ENCODE results near the gene NRBP1.

Gene NRBP1

DNA sequence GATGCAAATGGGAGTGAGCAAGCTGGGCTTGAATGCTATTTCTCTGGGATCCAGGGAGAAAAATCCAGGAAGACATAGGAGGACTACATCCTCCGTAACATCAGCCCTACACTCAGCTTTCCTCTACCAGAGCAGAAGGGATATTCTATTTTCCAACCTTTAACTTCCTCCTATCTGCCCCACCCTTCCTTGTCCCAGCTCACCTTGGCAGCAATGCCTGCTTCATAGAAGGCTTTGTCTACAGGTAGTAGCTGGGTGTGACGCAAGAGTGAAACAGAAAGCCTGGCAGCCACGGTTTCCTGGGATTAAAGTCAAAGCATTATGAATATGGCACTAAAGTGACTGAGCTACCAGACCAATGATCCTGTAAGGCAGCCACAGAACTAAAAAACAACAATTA is 17.6 kb downstream of the NRBP1 start:
- no peaks in the 10 kb centered on the region for H3K27me3 ChIP-seq (ENCODE audit: low read length)
- H3K9ac ChIP-seq (ENCODE audit: low read length), result no peak overlapping the region
- H3K4me2 ChIP-seq (ENCODE audit: low read depth, low read length, poor library complexity, severe bottlenecking), result no peak overlapping the region
- H3K9me2 ChIP-seq (replicated peaks; ENCODE audit: insufficient read depth, low read length), result no peaks in the 10 kb centered on the region
- H3K79me2 ChIP-seq (ENCODE audit: insufficient read depth, low read length), result no peaks in the 10 kb centered on the region
- H3K9me3 ChIP-seq (ENCODE audit: insufficient read depth, low read length), result no peaks in the 10 kb centered on the region
- no peak overlapping the region for H2AFZ ChIP-seq (ENCODE audit: low read depth, low read length, severe bottlenecking)
- no peaks in the 10 kb centered on the region for H3K36me3 ChIP-seq (ENCODE audit: low read length)
- H3F3A ChIP-seq (ENCODE audit: insufficient read depth), result no peaks in the 10 kb centered on the region
- no peak overlapping the region for H3K27ac ChIP-seq (ENCODE audit: low read depth, low read length)
- H3K4me3 ChIP-seq (ENCODE audit: insufficient read depth, low read length, poor library complexity, severe bottlenecking), result no peak overlapping the region
- no peaks in the 10 kb centered on the region for H4K20me1 ChIP-seq (ENCODE audit: low read depth, low read length)
- no peak for TF ChIP-seq EZH2phosphoT487 (conservative IDR thresholded peaks at IDR 0.05; ENCODE audit: low read length)
- TF ChIP-seq, protein P1, sequence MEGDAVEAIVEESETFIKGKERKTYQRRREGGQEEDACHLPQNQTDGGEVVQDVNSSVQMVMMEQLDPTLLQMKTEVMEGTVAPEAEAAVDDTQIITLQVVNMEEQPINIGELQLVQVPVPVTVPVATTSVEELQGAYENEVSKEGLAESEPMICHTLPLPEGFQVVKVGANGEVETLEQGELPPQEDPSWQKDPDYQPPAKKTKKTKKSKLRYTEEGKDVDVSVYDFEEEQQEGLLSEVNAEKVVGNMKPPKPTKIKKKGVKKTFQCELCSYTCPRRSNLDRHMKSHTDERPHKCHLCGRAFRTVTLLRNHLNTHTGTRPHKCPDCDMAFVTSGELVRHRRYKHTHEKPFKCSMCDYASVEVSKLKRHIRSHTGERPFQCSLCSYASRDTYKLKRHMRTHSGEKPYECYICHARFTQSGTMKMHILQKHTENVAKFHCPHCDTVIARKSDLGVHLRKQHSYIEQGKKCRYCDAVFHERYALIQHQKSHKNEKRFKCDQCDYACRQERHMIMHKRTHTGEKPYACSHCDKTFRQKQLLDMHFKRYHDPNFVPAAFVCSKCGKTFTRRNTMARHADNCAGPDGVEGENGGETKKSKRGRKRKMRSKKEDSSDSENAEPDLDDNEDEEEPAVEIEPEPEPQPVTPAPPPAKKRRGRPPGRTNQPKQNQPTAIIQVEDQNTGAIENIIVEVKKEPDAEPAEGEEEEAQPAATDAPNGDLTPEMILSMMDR (IDR thresholded peaks at IDR 0.05; ENCODE audit: insufficient read depth, low read length, poor library complexity, severe bottlenecking), result no peak

DNA sequence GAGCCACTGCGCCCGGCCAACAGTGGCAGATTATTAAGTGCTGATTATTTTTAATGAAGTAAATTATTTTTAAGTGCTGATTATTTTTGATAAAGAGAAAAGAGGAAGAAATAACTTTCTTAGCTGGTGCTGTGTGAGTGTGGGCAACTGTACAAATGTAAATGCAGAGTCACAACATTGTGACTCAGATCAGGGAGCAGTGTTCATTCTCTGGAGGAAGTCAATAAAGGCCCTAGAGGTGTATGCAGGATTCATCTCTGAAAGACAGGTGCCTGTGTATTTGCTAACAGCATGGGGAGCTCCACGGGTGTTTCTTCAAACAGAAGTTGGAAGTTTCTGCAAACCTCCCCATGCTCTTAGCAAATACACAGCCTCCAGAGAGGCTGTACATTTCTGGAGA is 19.9 kb downstream of the NRBP1 start:
- H3K4me2 ChIP-seq (ENCODE audit: low read depth, low read length, poor library complexity, severe bottlenecking), result no peak overlapping the region
- no peak overlapping the region for H2AFZ ChIP-seq (ENCODE audit: low read depth, low read length, severe bottlenecking)
- no peaks in the 10 kb centered on the region for H4K20me1 ChIP-seq (ENCODE audit: low read depth, low read length)
- no peak overlapping the region for H3K9ac ChIP-seq (ENCODE audit: low read length)
- H3K27ac ChIP-seq (ENCODE audit: low read depth, low read length), result no peak overlapping the region
- H3K9me2 ChIP-seq (replicated peaks; ENCODE audit: insufficient read depth, low read length), result no peaks in the 10 kb centered on the region
- no peaks in the 10 kb centered on the region for H3K9me3 ChIP-seq (ENCODE audit: insufficient read depth, low read length)
- no peaks in the 10 kb centered on the region for H3K79me2 ChIP-seq (ENCODE audit: insufficient read depth, low read length)
- H3K36me3 ChIP-seq (ENCODE audit: low read length), result no peaks in the 10 kb centered on the region
- no peak overlapping the region for H3K4me3 ChIP-seq (ENCODE audit: insufficient read depth, low read length, poor library complexity, severe bottlenecking)
- H3F3A ChIP-seq (ENCODE audit: insufficient read depth), result no peaks in the 10 kb centered on the region
- TF ChIP-seq, protein P1 (IDR thresholded peaks at IDR 0.05; ENCODE audit: insufficient read depth, low read length, poor library complexity, severe bottlenecking), result no peak
- TF ChIP-seq EZH2phosphoT487 (conservative IDR thresholded peaks at IDR 0.05; ENCODE audit: low read length), result no peak
- H3K27me3 ChIP-seq (ENCODE audit: low read length), result no peaks in the 10 kb centered on the region

DNA sequence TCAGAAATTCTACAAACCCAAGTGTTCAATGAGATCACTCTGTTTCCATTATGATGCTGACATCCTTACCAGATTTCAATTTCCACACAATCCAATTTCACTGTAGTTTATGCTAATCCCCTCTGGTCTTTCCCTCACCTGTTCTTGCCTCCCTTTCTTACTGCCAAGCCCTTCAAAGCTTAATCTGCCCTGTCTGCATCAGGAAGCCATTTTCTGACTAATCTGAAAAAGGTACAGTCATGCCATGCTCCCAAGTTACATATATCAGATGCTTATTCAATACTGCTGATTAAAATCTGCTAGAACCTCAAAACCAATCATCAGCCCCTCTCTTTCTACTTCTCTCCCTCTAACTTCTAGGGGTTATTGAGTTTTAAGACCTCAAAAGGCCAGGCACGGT is 22.7 kb downstream of the NRBP1 start:
- H3K9ac ChIP-seq (ENCODE audit: low read length), result no peak overlapping the region
- H3K27me3 ChIP-seq (ENCODE audit: low read length), result no peaks in the 10 kb centered on the region
- no peaks in the 10 kb centered on the region for H3K36me3 ChIP-seq (ENCODE audit: low read length)

More for the DNA sequence above, 22.7 kb downstream of the NRBP1 start:
- Histone ChIP-seq H3K9me2 (replicated peaks; ENCODE audit: insufficient read depth, low read length) (no peaks in the 10 kb centered on the region), H2AFZ (ENCODE audit: low read depth, low read length, severe bottlenecking) (no peak overlapping the region), H3K4me3 (ENCODE audit: insufficient read depth, low read length, poor library complexity, severe bottlenecking) (no peak overlapping the region), H3F3A (ENCODE audit: insufficient read depth) (no peaks in the 10 kb centered on the region), H4K20me1 (ENCODE audit: low read depth, low read length) (no peaks in the 10 kb centered on the region), H3K9me3 (ENCODE audit: insufficient read depth, low read length) (no peaks in the 10 kb centered on the region), H3K79me2 (ENCODE audit: insufficient read depth, low read length) (no peaks in the 10 kb centered on the region), H3K4me2 (ENCODE audit: low read depth, low read length, poor library complexity, severe bottlenecking) (no peak overlapping the region), H3K27ac (ENCODE audit: low read depth, low read length) (no peak overlapping the region)
- TF ChIP-seq, protein P1 (IDR thresholded peaks at IDR 0.05; ENCODE audit: insufficient read depth, low read length, poor library complexity, severe bottlenecking), result no peak
- no peak for TF ChIP-seq EZH2phosphoT487 (conservative IDR thresholded peaks at IDR 0.05; ENCODE audit: low read length)

All from SU-DHL-6 (cell line).